Measurements from ENCODE around the gene ZNF302. TPM values are rescaled to one million over a fixed set of nuclear protein-coding genes. Genes with fewer than 3 reads are reported as not detected.

The ZNF302 gene
- total RNA-seq, 1 experiment from 2014 or later: 26.4 TPM

DNA sequence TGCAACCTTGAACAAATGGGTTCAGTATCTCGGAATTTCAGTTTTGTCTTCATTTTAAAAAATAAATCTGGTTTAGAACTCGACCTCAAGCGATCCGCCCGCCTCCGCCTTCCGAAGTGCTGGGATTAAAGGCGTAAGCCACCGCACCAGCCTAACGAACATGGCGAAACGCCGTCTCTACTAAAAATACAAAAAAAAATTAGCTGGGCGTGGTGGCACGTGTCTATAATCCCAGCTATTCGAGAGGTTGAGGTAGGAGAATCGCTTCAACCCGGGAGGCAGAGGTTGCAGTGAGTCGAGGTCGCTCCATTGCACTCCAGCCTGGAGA lies 571 bp downstream of the ZNF302 start:
- peaks cover 50% of the 10 kb centered on the region for H3K9me3 ChIP-seq (ENCODE audit: control insufficient read depth, insufficient read depth, low read depth, low read length)
- ChIA-PET CTCF (no interaction called here), POLR2A (no interaction called here)
- TF ChIP-seq TCF7L2 (IDR thresholded peaks at IDR 0.05; ENCODE audit: low read depth, low read length): no peak
- TF ChIP-seq, protein P1, sequence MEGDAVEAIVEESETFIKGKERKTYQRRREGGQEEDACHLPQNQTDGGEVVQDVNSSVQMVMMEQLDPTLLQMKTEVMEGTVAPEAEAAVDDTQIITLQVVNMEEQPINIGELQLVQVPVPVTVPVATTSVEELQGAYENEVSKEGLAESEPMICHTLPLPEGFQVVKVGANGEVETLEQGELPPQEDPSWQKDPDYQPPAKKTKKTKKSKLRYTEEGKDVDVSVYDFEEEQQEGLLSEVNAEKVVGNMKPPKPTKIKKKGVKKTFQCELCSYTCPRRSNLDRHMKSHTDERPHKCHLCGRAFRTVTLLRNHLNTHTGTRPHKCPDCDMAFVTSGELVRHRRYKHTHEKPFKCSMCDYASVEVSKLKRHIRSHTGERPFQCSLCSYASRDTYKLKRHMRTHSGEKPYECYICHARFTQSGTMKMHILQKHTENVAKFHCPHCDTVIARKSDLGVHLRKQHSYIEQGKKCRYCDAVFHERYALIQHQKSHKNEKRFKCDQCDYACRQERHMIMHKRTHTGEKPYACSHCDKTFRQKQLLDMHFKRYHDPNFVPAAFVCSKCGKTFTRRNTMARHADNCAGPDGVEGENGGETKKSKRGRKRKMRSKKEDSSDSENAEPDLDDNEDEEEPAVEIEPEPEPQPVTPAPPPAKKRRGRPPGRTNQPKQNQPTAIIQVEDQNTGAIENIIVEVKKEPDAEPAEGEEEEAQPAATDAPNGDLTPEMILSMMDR (IDR thresholded peaks at IDR 0.05): no peak
- TF ChIP-seq SIN3A (IDR thresholded peaks at IDR 0.05; ENCODE audit: borderline replicate concordance, insufficient read depth, low read depth, low read length): no peak
- TF ChIP-seq, protein P2, sequence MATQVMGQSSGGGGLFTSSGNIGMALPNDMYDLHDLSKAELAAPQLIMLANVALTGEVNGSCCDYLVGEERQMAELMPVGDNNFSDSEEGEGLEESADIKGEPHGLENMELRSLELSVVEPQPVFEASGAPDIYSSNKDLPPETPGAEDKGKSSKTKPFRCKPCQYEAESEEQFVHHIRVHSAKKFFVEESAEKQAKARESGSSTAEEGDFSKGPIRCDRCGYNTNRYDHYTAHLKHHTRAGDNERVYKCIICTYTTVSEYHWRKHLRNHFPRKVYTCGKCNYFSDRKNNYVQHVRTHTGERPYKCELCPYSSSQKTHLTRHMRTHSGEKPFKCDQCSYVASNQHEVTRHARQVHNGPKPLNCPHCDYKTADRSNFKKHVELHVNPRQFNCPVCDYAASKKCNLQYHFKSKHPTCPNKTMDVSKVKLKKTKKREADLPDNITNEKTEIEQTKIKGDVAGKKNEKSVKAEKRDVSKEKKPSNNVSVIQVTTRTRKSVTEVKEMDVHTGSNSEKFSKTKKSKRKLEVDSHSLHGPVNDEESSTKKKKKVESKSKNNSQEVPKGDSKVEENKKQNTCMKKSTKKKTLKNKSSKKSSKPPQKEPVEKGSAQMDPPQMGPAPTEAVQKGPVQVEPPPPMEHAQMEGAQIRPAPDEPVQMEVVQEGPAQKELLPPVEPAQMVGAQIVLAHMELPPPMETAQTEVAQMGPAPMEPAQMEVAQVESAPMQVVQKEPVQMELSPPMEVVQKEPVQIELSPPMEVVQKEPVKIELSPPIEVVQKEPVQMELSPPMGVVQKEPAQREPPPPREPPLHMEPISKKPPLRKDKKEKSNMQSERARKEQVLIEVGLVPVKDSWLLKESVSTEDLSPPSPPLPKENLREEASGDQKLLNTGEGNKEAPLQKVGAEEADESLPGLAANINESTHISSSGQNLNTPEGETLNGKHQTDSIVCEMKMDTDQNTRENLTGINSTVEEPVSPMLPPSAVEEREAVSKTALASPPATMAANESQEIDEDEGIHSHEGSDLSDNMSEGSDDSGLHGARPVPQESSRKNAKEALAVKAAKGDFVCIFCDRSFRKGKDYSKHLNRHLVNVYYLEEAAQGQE (IDR thresholded peaks at IDR 0.05; ENCODE audit: insufficient read depth in 1 of 2, low read depth in 2 of 2, low read length in 1 of 2): no peak
- no peak for TF ChIP-seq POLR2AphosphoS5 (IDR thresholded peaks at IDR 0.05; ENCODE audit: low read depth, low read length)
- no TSS peak for BruUV-seq (replicated peaks)
- no peaks in the 10 kb centered on the region for H3K27me3 ChIP-seq (ENCODE audit: control insufficient read depth, insufficient read depth, low read length)
- peaks cover 7% of the 10 kb centered on the region; the same call in 1 of the 2 replicates for H3K4me1 ChIP-seq (ENCODE audit: control insufficient read depth, insufficient read depth, low read length)
- H3K27ac ChIP-seq (ENCODE audit: low read length): peak overlapping the region; percentile 90
- intact Hi-C loops (cut with micrococcal nuclease; ENCODE audit: unreplicated experiment) (no loop called here), in situ Hi-C loops (cut with HindIII; ENCODE audit: low pct_unique_long_range_greater_than_20kb, low sequenced_read_pairs) (no loop called here)
- DNase-seq (ENCODE audit: low read depth, low spot score) (no peak), ATAC-seq (no peak)
- H3K36me3 ChIP-seq (ENCODE audit: control insufficient read depth, insufficient read depth, low read length): peaks cover 2% of the 10 kb centered on the region; the same call in 1 of the 2 replicates
- peak overlapping the region; percentile 68 to 82 for H3K4me3 ChIP-seq (ENCODE audit: low read depth in 2 of 2, low read length in 2 of 2)

DNA sequence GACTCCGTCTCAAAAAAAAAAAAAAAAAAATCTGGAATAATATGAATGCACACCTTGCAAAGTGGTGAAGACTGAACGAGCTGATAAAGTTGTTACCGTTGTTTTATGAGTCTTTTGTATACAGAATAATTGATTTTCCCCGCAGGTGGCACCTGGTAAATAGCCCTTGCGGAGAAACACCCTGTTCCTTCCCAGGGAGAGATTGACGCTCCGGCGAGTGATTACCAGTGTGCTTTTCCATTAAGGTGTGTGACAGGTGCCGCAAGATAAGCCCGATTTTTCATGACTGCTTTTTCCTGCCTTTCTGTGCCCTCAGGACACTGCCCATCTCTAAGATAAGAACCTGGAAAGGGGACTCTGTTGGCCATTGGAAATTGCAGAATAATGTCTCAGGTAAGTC lies 943 bp downstream of the ZNF302 start:
- peak overlapping the region; percentile 90 for H3K27ac ChIP-seq (ENCODE audit: low read length)
- peaks cover 53% of the 10 kb centered on the region for H3K9me3 ChIP-seq (ENCODE audit: control insufficient read depth, insufficient read depth, low read depth, low read length)
- intact Hi-C loops (cut with micrococcal nuclease; ENCODE audit: unreplicated experiment) (no loop called here), in situ Hi-C loops (cut with HindIII; ENCODE audit: low pct_unique_long_range_greater_than_20kb, low sequenced_read_pairs) (no loop called here)
- H3K27me3 ChIP-seq (ENCODE audit: control insufficient read depth, insufficient read depth, low read length): no peaks in the 10 kb centered on the region
- peaks cover 5% of the 10 kb centered on the region; the same call in 1 of the 2 replicates for H3K36me3 ChIP-seq (ENCODE audit: control insufficient read depth, insufficient read depth, low read length)
- peaks cover 7% of the 10 kb centered on the region; the same call in 1 of the 2 replicates for H3K4me1 ChIP-seq (ENCODE audit: control insufficient read depth, insufficient read depth, low read length)
- ChIA-PET POLR2A (no interaction called here), CTCF (no interaction called here)
- no TSS peak for BruUV-seq (replicated peaks)
- TF ChIP-seq, protein P1 (IDR thresholded peaks at IDR 0.05): no peak
- TF ChIP-seq, protein P2 (IDR thresholded peaks at IDR 0.05; ENCODE audit: insufficient read depth in 1 of 2, low read depth in 2 of 2, low read length in 1 of 2): no peak
- TF ChIP-seq SIN3A (IDR thresholded peaks at IDR 0.05; ENCODE audit: borderline replicate concordance, insufficient read depth, low read depth, low read length) (no peak), POLR2AphosphoS5 (IDR thresholded peaks at IDR 0.05; ENCODE audit: low read depth, low read length) (no peak), TCF7L2 (IDR thresholded peaks at IDR 0.05; ENCODE audit: low read depth, low read length) (no peak)
- ATAC-seq: no peak
- no peak for DNase-seq (ENCODE audit: low read depth, low spot score)
- H3K4me3 ChIP-seq (ENCODE audit: low read depth in 2 of 2, low read length in 2 of 2): peak overlapping the region; percentile 68 to 82

Measured in Panc1 (cell line).